Breast epithelium (tissue), 3 donors: Measurements from ENCODE around the gene ALOX12B.

Experiments used
- CTCF ChIP-seq, 3 donors: fragments of 450-650 bp; IDR thresholded peaks; one replicate each; pipeline ENCODE4 v1.5.1; 2016 to 2017; ENCODE audit warnings: antibody characterized with exemption in 3 of 3, mild to moderate bottlenecking in 3 of 3, moderate library complexity in 3 of 3
- POLR2A ChIP-seq: fragments of 450-650 bp; IDR thresholded peaks from one replicate; pipeline ENCODE4 v1.6.1; 2016; ENCODE audit warnings: antibody characterized with exemption, mild to moderate bottlenecking, moderate library complexity
- POLR2AphosphoS5 ChIP-seq, 3 donors: sonication (generic); formaldehyde crosslinking; IDR thresholded peaks; one replicate each; pipeline ENCODE4 v1.6.1; 2017; ENCODE audit warnings: antibody characterized with exemption in 3 of 3

DNA sequence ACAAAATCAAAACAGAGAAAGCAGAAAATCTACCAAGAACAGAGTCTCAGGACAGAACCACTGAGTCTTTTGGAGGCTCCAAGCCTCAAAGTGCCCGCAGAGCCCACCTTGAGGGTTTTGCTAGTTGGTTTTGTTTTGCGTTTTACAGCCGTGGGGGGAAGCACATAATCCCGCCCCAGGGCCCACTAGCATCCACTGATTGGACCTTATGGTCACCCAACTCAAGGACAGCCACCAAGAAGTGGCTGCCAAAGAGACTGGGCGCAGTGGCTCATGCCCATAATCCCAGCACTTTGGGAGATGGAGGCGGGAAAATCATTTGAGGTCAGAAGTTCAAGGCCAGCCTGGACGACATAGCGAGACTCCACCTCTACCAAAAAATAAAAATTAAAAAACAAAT, 38.8 kb downstream of the ALOX12B start:
- TF ChIP-seq CTCF (IDR thresholded peaks at IDR 0.05) = no peak
- TF ChIP-seq POLR2AphosphoS5 (IDR thresholded peaks at IDR 0.05) = no peak
- TF ChIP-seq POLR2A = no peak
